SK-N-SH (cell line): Measurements from ENCODE around the gene C19orf44.

ENCODE experiments used
- CHD2 ChIP-seq: fragments of 150-350 bp; IDR thresholded peaks from 2 replicates; pipeline ENCODE4 v1.6.1; 2018; ENCODE audit warnings: low read length; ENCODE audit not compliant: partially characterized antibody
- EP300 ChIP-seq, 2 experiments: IDR thresholded peaks; 2 replicates each; pipeline versions ENCODE4 v1.4.0 to v1.6.1; 2012; ENCODE audit warnings: borderline replicate concordance in 1 of 2, low read depth in 1 of 2, low read length in 1 of 2
- EZH2phosphoT487 ChIP-seq: fragments of 200-600 bp; sonication (generic); IDR thresholded peaks from 2 replicates; pipeline ENCODE4 v1.6.1; 2017; ENCODE audit warnings: low read depth, mixed run types, mild to moderate bottlenecking, antibody characterized with exemption, moderate library complexity, borderline replicate concordance
- FOXJ3 ChIP-seq: sonication (generic); formaldehyde crosslinking; IDR thresholded peaks from 2 replicates; pipeline ENCODE4 v1.5.1; 2020; ENCODE audit warnings: mild to moderate bottlenecking, missing genetic modification reagents
- JUND ChIP-seq: IDR thresholded peaks from 2 replicates; pipeline ENCODE4 v1.4.0; 2012
- POLR2AphosphoS5 ChIP-seq: IDR thresholded peaks from 2 replicates; pipeline ENCODE4 v1.6.1; 2012; ENCODE audit warnings: low read depth, low read length
- SIN3A ChIP-seq: IDR thresholded peaks from 2 replicates; pipeline ENCODE4 v1.6.1; 2012; ENCODE audit warnings: low read depth, mild to moderate bottlenecking, low read length, moderate library complexity, borderline replicate concordance
- ZBTB33 ChIP-seq: IDR thresholded peaks from 2 replicates; pipeline ENCODE4 v1.4.0; 2012; ENCODE audit warnings: low read depth, borderline replicate concordance
- TF ChIP-seq, protein P1 (sequence below): fragments of 200-600 bp; sonication (generic); IDR thresholded peaks from 2 replicates; pipeline ENCODE4 v1.6.1; 2017; ENCODE audit warnings: antibody characterized with exemption, mild to moderate bottlenecking, moderate library complexity
- TF ChIP-seq, protein P2 (sequence below): IDR thresholded peaks from 2 replicates; pipeline ENCODE4 v1.4.0; 2012; ENCODE audit warnings: low read depth
- TF ChIP-seq, protein P3 (sequence below): IDR thresholded peaks from 2 replicates; pipeline ENCODE4 v1.6.1; 2012; ENCODE audit warnings: mild to moderate bottlenecking, low read depth, low read length, moderate library complexity

DNA sequence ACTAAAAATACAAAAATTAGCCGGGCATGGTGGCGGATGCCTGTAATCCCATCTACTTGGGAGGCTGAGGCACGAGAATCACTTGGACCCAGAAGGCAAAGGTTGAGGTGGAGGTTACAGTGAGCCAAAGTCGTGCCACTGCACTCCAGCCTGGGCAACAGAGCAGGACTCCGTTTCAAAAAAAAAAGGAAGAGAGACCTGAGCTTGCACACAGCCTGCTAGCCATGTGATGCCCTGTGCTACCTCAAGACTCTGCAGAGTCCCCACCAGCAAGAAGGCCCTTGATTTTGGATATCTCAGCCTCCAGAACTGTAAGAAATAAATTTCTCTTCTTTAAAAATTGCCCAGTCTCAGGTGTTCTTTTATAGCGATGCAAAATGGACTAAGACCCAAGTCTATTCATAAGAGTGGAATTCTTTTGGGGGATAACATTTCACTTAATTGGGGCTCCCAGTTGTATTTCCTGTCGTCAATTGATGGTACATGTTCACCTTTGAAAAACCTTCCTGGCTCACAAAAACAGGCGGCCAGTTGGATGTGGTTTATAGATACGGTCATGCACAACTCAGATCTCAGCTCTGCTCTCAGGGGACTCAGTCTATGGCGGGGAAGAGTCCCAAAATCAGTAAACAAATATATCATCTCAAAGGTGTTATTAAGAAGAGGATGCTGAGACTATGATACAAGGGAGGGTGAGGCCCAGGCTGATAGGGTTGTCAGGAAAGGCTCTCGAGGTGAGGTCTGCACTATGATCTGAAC is 48.5 kb downstream of the C19orf44 start:
- TF ChIP-seq, protein P1, sequence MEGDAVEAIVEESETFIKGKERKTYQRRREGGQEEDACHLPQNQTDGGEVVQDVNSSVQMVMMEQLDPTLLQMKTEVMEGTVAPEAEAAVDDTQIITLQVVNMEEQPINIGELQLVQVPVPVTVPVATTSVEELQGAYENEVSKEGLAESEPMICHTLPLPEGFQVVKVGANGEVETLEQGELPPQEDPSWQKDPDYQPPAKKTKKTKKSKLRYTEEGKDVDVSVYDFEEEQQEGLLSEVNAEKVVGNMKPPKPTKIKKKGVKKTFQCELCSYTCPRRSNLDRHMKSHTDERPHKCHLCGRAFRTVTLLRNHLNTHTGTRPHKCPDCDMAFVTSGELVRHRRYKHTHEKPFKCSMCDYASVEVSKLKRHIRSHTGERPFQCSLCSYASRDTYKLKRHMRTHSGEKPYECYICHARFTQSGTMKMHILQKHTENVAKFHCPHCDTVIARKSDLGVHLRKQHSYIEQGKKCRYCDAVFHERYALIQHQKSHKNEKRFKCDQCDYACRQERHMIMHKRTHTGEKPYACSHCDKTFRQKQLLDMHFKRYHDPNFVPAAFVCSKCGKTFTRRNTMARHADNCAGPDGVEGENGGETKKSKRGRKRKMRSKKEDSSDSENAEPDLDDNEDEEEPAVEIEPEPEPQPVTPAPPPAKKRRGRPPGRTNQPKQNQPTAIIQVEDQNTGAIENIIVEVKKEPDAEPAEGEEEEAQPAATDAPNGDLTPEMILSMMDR, result no peak
- no peak for TF ChIP-seq JUND
- no peak for TF ChIP-seq FOXJ3
- TF ChIP-seq SIN3A, result no peak
- TF ChIP-seq, protein P2, sequence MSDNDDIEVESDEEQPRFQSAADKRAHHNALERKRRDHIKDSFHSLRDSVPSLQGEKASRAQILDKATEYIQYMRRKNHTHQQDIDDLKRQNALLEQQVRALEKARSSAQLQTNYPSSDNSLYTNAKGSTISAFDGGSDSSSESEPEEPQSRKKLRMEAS, result no peak
- no peak for TF ChIP-seq POLR2AphosphoS5
- no peak for TF ChIP-seq EP300 (IDR thresholded peaks at IDR 0.05; ENCODE audit: borderline replicate concordance in 1 of 2, low read depth in 1 of 2, low read length in 1 of 2)
- TF ChIP-seq CHD2, result no peak
- no peak for TF ChIP-seq ZBTB33
- TF ChIP-seq, protein P3, sequence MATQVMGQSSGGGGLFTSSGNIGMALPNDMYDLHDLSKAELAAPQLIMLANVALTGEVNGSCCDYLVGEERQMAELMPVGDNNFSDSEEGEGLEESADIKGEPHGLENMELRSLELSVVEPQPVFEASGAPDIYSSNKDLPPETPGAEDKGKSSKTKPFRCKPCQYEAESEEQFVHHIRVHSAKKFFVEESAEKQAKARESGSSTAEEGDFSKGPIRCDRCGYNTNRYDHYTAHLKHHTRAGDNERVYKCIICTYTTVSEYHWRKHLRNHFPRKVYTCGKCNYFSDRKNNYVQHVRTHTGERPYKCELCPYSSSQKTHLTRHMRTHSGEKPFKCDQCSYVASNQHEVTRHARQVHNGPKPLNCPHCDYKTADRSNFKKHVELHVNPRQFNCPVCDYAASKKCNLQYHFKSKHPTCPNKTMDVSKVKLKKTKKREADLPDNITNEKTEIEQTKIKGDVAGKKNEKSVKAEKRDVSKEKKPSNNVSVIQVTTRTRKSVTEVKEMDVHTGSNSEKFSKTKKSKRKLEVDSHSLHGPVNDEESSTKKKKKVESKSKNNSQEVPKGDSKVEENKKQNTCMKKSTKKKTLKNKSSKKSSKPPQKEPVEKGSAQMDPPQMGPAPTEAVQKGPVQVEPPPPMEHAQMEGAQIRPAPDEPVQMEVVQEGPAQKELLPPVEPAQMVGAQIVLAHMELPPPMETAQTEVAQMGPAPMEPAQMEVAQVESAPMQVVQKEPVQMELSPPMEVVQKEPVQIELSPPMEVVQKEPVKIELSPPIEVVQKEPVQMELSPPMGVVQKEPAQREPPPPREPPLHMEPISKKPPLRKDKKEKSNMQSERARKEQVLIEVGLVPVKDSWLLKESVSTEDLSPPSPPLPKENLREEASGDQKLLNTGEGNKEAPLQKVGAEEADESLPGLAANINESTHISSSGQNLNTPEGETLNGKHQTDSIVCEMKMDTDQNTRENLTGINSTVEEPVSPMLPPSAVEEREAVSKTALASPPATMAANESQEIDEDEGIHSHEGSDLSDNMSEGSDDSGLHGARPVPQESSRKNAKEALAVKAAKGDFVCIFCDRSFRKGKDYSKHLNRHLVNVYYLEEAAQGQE, result no peak
- no peak for TF ChIP-seq EZH2phosphoT487
